ENCODE measurements around the gene TRAPPC3. TPM values are rescaled to one million over a fixed set of nuclear protein-coding genes. Genes with fewer than 3 reads are reported as not detected.

The TRAPPC3 gene
- polyA plus RNA-seq, 3 donors = 59.4 to 66.8 (median 62.6) TPM

DNA sequence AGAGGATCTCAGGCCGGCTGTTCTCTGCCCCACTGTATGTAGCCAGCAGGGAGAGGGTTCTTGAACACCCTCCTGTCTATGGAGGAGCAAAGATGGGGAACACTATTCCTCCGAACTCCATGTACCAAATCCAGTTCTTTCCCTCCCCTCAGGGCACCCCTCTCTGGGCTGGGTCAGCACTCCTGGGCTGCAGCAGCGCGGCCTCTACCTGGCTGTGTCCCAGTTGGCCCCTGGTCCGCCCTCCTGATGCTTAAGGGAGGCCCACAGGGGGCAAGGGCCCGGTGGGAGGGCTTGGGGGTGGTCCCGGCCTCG is 61.1 kb downstream of the TRAPPC3 start:
- DNase-seq (ENCODE audit: low read depth in 3 of 3, low spot score in 2 of 3) = no peak

DNA sequence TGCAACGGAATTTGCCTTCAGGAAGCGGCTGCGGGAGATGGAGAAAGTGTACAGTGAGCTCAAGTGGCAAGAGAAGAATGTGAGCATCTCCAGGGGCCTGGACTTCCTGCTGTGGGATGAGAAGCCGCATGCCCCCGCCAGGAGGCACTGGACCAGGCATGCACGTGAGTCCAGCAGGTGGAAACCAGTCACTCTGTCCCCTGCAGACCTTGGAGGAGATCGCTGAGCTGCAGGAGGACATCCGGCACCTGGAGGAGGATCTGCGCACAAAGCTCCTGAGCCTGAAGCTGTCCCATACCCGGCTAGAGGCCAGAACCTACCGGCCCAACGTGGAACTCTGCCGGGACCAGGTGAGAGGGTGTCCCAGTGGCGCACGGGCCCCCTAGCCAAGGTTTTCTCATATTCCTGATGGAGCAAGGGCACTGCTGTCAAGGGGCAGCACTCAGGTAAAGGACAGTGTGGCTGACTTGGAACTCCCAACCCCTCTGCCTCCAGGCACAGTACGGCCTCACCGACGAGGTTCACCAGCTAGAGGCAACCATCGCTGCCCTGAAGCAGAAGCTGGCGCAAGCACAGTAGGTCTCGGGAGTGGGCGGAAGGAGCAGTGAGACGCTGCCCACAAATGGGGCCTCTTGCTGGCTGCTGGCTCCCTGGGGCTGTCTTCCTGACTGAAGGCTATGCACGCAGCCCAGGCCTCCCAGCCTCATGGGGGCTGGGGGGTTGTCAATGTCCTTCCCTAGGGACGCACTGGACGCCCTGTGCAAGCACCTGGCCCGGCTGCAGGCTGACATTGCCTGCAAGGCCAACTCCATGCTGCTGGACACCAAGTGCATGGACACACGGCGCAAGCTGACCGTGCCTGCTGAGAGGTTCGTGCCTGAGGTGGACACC is 61.8 kb downstream of the TRAPPC3 start:
- DNase-seq (ENCODE audit: low read depth in 3 of 3, low spot score in 2 of 3) = no peak

Other genes with a start within 250 kb of the TRAPPC3 start
- 10 to 100 TPM; 10.8 to 12.6 (median 11.8) TPM for gene AGO3, start 218.4 kb downstream of the TRAPPC3 start, polyA plus RNA-seq (ENCODE audit: insufficient read length in 3 of 3)
- gene TEKT2, start 65.4 kb downstream of the TRAPPC3 start, polyA plus RNA-seq (ENCODE audit: insufficient read length in 3 of 3) = 10 to 100 TPM in 2 of 3 donors, 1 to 10 TPM in 1; 10.0 to 11.2 (median 10.3) TPM
- gene ADPRS, start 60.6 kb downstream of the TRAPPC3 start, polyA plus RNA-seq (ENCODE audit: insufficient read length in 3 of 3) = 10 to 100 TPM; 30.7 to 33.2 (median 30.9) TPM
- 1 to 10 TPM; 1.2 to 1.6 (median 1.5) TPM for gene COL8A2, start 24.3 kb downstream of the TRAPPC3 start, polyA plus RNA-seq (ENCODE audit: insufficient read length in 3 of 3)
- 10 to 100 TPM; 52.7 to 63.6 (median 60.0) TPM for gene MAP7D1, start 6.7 kb upstream of the TRAPPC3 start, polyA plus RNA-seq (ENCODE audit: insufficient read length in 3 of 3)
- gene THRAP3, start 75.0 kb upstream of the TRAPPC3 start, polyA plus RNA-seq (ENCODE audit: insufficient read length in 3 of 3) = 100 to 1,000 TPM; 130 to 151 (median 147) TPM
- gene SH3D21, start 156.9 kb upstream of the TRAPPC3 start, polyA plus RNA-seq (ENCODE audit: insufficient read length in 3 of 3) = 10 to 100 TPM; 13.9 to 21.4 (median 16.6) TPM
- 10 to 100 TPM; 35.8 to 45.9 (median 41.8) TPM for gene EVA1B, start 174.2 kb upstream of the TRAPPC3 start, polyA plus RNA-seq (ENCODE audit: insufficient read length in 3 of 3)
- gene STK40, start 236.4 kb upstream of the TRAPPC3 start, polyA plus RNA-seq (ENCODE audit: insufficient read length in 3 of 3) = 10 to 100 TPM; 38.5 to 46.5 (median 43.6) TPM
- 10 to 100 TPM; 25.2 to 27.3 (median 27.3) TPM for gene LSM10, start 248.4 kb upstream of the TRAPPC3 start, polyA plus RNA-seq (ENCODE audit: insufficient read length in 3 of 3)

Measured in right renal cortex interstitium (tissue), 3 donors.